HG03460 (cell line): ENCODE results near the gene ANKRD44.

Experiments
- ATAC-seq: cut with Tn5 transposase; IDR thresholded peaks from one replicate; pipeline ENCODE4 v1.9.1; 2021; ENCODE audit not compliant: unreplicated experiment

The ANKRD44 gene

DNA sequence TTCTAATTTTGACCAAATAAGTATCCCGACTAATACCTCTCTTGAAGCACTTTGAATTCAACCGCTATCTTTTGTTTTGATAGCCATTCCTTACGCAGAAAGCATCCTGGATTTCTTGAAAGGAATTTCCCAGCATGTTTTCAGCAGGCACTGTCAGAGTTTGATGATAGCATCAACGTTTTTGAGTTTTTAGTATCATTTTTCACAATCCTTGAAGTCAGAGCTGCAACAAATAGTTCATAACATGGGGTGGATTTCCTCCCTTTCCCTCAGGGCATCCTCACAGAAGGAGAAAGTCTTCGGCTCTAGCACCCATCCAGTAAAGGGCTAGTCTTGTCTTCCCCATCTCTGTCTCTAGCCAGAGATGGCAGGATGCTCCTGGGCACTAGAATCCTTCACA, 46.2 kb downstream of the ANKRD44 start:
- no peak for ATAC-seq

DNA sequence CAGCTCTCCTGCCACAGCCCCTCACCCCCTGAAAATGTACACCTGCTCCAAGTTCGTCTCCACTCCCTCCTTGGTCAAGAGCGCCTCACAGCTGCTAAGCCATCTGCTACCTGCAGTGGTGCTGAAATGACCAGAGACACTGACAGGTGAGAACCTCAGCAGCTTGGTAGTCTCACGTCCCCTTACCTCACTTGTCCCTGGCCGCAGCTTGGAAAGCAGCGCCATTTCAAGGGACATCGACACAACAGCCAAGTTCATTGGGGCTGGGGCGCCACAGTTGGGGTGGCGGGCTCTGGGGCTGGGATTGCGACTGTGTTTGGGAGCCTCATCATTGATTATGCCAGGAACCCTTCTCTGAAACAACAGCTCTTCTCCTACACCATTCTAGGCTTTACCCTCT, 47.5 kb downstream of the ANKRD44 start:
- no peak for ATAC-seq

DNA sequence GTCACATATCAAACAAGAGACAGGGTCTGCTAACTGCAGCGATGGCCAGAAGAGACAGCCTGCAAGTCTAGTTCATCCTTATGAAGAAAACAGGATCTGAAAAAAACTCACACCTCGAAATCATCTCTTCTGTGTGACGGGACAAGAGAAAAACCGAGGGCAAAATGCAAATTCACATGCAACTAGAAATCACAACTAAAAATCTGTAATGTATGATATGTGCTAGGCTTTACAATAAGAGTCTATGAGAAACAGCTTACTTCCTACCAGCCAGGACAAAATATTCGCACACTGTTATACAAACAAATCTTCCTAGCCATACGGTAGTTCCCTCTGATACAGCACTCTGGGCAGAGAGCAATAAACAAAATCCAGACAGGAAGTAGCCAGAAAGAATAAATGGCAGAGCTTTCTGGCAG, 48.8 kb downstream of the ANKRD44 start:
- ATAC-seq = peak; percentile 61

DNA sequence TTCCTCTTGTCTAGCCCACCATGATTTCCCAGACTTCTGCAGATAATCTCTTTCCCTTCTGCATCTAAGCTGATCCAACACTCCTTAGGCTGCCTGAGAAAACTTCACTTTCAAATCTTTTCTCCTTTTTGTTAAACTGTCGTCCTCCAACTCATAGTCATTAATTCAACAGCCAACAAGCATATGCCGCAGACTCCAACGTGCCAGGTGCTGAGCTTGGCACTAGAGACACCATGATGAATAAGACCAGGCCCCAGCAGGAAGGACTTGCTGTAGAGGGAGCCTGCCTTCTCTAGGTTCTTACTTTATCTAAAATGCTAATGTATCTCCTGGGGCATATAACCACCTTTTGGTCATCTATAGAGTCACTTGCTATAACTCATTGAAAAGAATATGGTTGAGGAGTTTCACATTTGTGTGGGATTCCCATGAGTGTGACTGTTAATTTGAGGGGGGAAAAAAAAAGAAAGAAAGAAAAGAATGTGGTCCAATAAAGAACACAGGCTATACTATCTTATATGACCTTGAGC, 51.0 kb downstream of the ANKRD44 start:
- no peak for ATAC-seq

DNA sequence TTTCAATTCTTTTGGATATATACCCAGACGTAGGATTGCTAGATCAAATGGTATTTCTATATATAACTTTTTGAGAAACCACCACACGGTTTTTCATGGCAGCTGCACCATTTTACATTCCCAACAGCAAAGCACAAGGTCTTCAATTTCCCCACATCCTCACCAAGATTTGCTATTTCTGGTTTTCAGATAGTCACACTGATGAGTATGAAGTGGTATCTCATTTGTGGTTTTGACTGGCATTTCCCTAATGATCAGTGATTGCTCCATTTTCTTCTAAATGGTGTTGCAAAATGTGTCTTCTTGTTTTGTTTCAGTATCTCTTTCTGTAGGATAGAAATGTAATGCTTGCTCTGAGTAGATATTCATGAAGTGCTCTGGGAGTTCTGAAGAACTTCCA, 52.0 kb downstream of the ANKRD44 start:
- ATAC-seq = no peak

DNA sequence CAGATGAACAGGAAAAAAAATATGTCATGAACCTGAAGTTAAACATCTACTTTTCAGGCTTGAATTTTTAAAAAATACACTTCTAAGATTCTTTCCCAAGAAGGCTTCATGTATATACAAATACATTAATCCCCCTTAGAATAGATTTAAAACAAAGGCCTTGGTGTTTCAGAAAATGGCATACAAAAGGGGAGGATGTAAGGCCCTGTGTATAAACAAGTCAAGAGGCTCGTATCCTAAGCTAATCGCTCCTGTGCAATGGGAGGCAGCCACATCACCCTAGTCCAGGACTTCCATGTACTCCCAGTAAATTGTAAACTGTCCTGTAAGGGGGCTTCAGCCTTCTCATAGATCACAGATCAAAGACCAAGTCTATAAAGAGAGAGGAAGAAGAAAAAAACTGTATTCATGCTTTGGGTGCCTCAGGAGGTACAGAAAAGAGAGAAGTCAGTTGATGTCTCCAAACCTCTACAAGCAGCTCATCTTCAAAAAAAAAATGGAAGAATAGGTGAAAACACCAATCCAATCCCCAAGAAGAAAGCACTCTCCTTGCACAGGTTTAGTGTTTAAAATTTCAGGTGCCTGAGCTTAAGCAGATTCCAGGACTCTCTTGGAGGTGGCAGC, 53.9 kb downstream of the ANKRD44 start:
- no peak for ATAC-seq

DNA sequence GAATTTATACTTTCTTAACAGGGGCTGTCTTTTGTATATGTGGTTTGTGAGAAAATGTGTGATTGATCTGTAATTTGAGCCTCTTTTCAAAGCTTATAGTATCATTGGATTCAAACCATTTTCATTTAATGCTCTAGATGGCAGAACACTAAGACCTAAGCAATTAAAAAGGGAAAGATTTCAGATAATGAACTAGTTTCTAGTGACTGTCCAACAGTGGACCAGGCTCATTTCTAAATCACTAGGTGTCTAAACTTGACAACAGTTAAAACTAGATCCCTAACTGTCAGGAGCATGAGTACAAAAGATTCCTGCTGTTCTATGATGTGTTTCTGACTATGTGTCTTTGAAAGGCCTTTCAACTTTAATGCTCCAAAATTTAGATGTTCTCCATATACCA, 54.6 kb downstream of the ANKRD44 start:
- no peak for ATAC-seq

DNA sequence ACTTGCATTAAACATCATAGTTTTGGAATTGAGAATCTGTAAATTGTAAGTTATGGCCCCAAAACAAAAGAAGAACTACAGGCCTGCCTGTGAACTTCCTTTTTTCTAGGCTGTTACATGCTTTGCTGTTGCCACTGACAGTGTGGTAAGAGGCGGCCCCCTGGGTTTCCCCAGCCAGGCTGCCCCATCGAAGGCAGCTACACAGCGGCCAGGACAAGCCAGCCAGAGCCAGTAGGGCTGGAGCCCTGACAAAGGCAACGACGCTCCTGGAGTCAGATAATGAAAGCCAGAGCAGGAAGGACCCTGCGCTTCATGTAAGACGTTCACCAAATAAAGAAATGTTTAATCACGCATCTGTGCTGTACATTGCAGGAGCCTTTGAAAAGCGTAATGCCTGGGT, 55.0 kb downstream of the ANKRD44 start:
- ATAC-seq = peak; percentile 95

DNA sequence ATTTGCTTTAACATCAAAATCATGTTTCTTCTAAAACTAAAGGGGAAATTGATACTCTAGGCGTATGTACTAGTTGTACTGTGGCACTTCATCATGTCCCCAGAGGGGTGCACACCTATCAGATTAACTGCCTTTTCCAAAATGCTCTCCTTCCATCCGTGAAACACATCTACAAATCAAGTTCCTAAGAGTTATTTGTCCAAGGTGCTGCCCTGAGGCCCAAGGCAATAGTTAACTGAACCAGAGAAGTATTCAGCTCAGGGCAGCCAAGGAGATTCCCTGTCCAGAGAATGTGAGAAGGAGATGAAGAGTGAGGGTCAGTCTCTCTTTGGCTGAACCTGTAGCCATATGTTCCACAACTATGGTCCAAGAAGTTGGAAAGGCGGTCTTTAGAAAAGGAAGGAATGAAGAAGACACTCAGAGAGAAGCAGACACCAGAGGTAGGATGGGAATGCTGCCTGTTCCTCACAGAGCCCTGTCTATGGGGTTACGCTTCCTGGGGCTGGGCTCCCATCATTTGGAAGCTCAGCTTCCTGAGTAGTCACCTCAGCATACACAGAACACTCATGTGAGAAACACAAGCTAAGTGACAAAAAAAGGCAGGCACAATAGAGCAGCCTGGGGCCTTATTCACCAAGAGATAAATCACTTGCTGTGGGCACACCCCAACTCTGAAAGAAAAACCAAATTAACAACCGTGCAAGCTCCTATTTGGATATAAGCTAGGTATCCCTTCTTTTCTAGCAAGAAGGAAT, 55.6 kb downstream of the ANKRD44 start:
- ATAC-seq = peak; percentile 30

DNA sequence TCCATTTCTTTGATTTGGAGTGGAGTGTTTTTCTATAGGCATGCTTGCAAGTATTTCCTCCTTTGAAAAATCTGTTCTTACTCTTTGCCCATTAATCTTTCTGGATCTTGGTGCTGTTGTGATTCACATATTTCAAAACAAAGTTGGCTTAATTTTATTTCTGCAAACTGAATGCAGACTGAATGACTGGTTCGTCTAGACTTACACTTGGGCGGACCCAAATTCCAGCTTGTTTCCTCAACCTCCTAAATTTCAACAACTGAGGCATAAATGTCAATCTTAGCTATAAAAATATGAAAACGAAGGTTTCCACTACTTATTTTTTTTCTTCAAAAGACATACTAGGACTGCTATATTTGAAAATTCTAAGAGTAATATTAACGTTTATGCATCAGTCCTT, 59.0 kb downstream of the ANKRD44 start:
- ATAC-seq = no peak

DNA sequence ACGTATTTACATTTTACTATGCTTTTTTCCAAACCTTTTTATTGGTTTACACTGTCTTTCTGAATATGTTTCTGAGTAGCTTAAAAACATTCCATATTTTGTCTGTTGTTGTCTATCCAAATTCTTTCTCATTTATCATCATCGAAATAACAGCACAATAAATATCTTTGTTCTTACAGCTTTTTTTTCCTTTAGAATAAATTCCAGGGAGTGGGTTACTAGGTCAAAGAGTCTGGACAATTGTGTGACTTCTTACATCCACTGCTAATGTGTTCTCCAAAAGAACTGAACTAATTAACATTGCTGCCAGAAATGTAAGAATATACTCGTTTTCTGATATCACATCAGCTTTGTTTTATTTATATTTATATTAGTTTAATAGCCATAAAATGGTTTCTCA, 59.4 kb downstream of the ANKRD44 start:
- no peak for ATAC-seq

DNA sequence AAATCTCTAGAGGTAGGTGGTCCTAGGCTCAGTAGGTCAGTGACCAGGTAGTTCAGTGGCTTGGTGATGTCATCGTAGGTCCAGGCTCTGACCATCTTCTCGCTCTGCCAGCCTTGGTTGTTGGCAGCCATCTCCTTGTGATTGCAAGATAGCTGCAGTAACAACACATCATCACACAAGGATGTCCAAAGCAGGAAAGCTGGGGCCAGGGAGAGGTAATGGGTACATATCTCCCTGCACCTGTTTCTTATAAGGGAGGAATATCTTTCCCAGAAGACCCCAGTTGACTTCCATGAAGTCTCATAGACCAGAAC, 60.5 kb downstream of the ANKRD44 start:
- no peak for ATAC-seq

DNA sequence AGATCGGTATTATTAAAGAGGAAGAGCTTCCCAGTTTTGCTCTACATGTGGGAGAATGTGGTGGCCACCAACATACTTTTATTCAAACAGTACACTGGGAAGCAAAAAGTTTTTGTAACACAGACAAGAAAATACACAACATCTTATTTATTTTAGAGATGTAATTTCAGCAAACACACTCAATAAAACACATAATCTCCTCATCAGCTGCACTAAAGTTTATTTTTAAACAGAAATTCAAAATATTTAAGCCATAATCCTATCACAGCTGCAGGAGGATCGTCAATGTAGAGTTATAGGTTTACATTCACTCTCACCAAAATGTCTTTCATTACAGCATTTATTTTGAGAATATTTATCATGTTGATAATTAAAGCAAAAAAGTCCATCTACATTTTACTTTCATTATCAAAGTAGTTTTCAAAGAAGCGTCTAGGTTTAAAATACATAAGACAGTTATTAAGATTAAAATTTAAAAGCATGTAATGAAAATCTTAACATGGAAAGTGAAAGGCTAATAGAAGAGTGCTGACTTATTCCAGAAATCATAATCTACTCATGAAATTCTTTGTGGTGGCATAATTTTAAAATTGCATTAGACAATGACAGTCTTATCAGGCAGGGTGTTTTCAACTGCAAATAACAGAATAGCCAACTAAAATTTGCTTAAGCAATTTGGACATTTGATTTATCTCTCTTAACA, 61.0 kb downstream of the ANKRD44 start:
- ATAC-seq = no peak

DNA sequence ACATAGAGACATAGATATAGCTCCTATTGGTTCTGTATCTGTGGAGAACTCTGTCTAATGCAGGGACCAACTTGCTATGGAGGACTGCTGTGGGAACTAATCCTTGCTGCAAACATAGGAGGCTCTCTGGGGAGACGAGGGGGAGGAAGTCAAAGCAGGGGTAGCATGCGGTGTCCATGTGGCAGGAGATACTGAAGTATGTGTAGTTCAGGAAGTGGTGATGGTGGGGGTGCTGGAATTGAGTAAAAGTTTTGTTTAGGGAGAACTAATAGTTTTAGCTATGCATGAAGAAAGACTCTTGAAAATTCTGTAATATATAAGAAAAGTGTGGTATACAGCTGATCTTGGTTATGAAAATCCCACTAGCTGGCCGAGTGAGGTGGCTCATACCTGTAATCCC, 62.0 kb downstream of the ANKRD44 start:
- ATAC-seq = peak; percentile 65

DNA sequence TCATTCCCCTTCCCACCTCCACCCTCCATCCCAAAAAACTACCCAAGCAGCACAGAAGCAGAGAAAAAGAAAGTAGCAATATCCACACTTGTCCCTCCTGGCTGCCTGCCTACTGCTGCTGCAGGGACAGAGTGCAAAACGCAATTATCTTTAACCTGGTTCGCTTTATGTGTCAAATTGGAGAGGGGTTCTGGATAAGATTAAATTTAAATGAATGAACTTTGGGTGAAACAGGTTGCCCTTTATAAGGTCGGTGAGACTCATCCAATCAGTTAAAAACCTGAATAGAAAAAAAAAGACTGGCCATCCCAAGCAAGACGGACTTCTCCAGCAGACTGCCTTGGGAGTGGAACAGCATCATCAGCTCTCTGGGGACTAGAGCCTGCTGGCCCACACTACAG, 62.6 kb downstream of the ANKRD44 start:
- ATAC-seq = no peak

DNA sequence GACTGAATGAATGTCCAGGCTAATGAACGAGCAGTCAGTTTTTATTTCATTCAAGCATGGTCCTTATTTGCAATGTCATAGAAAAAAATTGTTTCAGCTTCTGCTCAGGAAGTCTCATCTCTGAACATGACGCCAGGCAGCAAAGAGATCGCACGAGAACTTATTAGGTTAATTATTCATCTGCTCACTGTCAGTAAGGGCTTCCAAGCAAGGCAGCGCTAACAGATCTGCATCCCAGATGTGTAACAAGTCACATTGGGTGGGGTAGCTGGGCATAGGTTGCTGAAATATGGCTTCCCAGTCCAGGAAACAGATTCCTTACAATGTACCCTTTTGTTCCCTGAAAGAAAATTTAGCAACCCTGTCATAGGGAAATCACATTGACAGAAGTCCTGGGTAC, 63.5 kb downstream of the ANKRD44 start:
- ATAC-seq = no peak

DNA sequence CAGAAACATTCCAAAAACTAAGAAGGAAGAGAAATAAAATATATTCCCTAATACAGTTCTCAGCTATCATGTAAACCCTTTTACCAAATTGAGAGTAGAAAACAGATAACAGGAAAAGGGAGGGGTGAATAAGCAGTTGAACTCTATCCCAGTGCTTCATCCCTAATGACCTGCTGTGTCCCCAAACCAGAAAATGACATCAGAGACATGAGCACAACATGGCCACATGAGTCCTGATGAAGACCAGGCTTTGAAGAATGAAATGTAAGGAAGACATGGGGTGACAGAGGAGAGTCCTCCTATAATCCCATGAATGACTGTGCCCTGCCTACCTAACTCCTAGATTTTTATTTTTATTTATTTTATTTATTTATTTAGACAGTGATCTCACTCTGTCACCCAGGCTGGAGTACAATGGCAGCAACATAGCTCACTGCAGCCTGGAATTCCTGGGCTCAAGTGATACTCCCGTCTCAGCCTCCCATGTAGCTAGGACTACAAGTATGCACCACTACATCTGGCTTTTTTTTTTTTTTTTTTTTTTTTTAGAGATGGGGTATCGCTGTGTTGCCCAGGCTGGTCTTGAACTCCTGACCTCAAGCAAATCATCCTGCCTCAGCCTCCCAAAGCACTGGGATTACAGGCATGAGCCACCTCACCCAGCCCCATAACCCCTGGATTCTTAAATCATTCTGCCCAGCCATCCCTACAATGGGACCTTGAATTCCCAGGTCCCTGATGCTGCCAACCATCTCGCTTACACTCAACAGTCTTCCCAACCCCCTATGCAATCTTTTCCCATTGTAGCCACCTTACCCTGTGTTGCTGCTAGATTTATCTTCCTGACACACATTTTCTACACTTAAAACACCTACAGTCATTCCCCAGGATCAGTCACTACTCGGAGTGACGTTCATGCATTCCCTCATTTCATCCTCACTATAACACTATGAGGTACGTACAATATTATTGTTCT, 64.5 kb downstream of the ANKRD44 start:
- no peak for ATAC-seq

DNA sequence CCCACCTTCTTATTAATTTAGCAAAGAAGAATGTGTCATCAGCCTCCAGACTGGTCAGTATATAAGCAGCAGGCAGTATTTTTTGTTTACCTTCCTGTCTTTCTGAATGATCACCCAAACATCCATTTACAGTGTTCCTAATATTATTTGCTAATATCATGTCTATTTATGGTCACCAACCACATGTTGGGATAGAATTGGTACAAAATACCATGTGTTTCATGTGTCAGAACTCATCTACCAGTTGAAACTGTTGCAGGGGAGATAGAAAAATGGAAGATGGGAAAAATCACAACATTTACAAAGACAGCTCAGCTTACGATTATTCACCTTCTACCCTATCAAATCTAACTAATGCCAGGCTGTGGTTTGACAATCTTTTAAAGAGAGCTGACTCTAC, 66.2 kb downstream of the ANKRD44 start:
- ATAC-seq = no peak

DNA sequence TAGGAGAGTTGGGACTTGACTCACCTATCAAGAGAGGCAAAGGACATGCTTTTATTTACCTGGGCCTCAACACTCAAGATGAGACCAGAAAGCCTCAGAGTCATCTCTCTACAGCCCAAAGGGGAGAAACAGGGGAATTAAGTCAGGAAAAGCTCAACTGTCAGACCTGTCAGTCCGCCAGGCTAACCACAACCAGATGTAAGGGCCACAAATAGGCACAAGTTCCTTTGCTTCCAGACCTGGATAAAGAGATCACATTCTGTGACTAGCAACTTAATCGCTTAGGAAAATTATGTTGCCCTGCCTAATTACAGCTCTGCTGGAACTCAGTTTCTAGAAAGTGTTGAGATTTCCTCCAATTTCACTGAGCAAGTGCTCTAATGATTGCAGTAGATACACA, 67.9 kb downstream of the ANKRD44 start:
- no peak for ATAC-seq

DNA sequence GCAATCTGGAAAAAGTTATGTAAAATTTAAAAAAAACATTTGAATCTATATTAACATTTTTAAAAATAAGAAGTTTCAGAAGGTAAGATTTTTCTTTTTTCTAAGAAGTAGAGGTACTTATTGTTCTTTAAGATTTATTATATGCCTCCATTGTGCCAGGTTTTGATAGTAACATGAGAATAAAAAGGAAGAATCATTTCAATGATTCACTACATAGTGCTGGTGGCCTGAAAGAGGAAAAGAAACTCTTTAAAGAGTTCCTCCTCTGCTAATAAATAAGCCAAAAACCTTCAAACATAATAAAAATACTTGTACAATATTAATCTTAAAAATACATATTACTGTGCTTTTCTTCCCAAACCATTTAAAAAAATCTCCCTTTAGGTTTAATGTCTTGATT, 69.0 kb downstream of the ANKRD44 start:
- ATAC-seq = no peak

DNA sequence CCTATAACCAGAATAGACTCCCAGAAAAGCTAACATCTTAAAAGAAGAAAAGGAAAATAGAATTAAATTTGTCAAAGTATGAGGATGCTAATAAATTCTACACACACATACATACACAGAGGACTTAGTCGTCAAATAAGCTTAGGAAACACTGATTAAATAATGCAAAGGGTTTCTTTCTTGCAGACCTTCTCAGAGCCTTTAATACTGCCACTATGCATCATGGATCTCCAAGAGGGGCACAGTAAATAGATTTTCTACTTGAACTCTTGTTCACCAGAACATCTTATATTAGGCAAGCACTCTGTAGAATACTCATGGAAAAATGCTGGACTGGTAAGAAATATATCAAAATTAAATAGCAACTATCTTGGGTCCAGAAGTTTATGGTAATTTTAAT, 69.4 kb downstream of the ANKRD44 start:
- no peak for ATAC-seq
